GM12872 (cell line): ENCODE results near the gene BCKDK.
A peak's percentile ranks its signal among the peaks of the same experiment; 100 is the strongest.

Experiments
- TF ChIP-seq, protein P1 (sequence below): IDR thresholded peaks from 3 replicates; pipeline ENCODE4 v1.5.1; 2011; ENCODE audit warnings: low read depth, mild to moderate bottlenecking, low read length, moderate library complexity; ENCODE audit not compliant: insufficient read depth

The BCKDK gene

DNA sequence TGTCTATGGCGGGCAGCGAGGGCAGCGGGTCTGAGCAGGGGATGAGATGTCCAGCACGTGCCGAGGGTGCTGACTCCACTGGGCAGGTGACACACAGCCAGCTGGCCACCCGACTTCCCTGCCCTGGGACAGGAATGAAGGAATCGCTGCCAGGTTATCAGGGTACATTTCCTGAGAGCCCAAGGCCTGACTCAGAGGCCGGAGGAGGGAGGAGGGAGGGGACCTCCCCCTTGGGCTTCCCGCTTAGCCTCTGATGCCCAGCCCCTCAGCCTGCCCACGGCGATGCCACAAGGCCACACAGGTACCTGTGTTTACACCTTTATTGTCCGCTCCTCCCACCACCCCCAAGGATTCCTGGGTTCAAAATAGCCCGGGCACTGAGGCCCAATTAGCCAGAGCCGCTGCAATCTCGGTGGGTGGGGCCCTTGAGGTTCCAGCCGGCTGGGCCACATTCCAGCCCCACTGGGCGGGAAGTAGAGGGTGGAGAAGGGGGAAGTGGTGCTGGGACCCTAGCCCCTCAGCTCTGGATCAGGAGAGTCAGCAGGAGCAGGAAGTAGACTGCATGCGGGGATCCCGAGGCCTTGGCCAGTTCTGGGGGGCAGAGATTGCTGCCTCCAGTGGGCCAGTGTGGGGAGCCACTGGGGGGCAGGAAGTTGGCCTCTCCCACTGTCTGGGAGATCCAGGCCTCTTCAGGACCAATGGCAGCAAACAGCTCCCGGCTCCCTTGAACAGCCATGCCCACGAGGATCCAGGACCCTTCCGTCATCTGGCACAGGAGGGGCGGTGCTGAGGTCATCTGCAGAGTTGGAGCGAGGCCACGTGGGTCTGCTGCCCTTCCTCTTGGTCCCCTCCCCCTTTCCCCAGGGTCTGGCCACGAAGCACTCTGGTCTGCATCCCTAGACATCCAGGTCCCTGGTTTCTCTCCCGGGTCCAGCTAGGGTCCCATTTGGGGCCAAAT, 30.7 kb downstream of the BCKDK start:
- TF ChIP-seq, protein P1, sequence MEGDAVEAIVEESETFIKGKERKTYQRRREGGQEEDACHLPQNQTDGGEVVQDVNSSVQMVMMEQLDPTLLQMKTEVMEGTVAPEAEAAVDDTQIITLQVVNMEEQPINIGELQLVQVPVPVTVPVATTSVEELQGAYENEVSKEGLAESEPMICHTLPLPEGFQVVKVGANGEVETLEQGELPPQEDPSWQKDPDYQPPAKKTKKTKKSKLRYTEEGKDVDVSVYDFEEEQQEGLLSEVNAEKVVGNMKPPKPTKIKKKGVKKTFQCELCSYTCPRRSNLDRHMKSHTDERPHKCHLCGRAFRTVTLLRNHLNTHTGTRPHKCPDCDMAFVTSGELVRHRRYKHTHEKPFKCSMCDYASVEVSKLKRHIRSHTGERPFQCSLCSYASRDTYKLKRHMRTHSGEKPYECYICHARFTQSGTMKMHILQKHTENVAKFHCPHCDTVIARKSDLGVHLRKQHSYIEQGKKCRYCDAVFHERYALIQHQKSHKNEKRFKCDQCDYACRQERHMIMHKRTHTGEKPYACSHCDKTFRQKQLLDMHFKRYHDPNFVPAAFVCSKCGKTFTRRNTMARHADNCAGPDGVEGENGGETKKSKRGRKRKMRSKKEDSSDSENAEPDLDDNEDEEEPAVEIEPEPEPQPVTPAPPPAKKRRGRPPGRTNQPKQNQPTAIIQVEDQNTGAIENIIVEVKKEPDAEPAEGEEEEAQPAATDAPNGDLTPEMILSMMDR = no peak

GRCh38 chr16:31141489-31142108, 33.4 kb downstream of the BCKDK start:
- TF ChIP-seq, protein P1 = no peak

- TF ChIP-seq, protein P1 = peak; percentile 90
Measured at GRCh38 chr16:31142109-31143010, 34.2 kb downstream of the BCKDK start.

DNA sequence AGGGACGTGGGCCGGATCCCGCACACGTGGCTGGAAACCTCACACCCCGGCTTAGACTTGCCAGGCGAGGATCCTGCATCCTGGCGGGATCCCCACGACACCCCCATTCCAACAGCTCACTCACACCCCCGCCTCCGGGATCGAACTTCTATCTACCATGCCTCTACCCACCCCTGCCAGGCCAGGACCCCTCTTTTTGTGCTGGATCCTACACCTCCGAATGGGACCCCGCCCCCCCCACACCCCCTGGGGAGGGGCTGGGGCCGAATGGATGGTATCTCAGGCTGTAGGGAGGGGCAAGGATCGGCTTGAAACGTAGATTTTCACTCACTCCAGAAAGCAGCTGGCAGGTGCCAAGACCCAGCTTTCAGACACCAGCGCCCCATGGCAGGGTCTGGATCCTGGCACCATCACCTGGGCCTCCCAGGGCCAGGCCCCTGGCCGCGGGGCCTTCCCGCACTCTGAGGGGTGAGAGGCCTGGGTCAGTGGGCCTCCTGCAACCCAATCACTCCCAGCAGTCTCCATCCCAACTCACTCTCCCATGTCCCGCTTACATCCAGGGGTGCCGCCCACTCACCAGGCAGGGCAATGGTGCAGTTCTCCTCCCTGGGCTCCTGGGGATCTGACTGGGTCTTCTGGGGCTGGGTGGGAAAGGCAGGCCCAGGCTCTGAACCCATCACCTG, 35.0 kb downstream of the BCKDK start:
- TF ChIP-seq, protein P1 = no peak

GRCh38 chr16:31143694-31144148, 35.5 kb downstream of the BCKDK start:
- TF ChIP-seq, protein P1 = no peak

DNA sequence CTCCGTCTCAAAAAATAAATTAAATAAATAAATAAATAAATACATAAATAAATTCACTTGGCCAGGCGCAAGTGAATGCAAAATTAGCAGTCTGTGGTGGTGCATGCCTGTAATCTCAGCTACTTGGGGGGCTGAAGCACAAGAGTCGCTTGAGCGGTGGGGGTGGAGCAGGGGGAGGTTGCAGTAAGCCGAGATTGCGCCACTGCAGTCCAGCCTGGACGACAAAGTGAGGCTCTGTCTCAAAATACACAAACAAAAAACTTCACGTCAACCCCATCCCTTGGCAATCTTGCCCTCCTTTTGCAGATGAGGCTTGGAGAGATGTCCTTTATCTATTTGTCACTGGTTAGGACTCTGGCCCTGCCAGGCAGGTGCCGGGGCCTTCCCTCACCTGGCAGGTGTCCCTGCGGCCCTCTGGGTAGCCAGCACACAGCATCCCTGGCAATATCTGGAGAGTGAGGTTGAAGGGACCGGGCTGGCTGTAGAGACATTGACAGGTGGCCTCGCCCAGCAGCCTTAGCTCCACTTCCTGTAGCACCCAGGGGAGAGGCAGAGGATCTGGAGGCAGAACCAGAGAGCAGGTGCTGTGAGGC, 37.3 kb downstream of the BCKDK start:
- TF ChIP-seq, protein P1 = no peak
